IPS DF 19.7 (cell line): ENCODE data around the gene UBXN2A.

Experiments
- DNase-seq: peaks from one replicate; pipeline ENCODE4 v3.0.0-alpha.2; 2013; ENCODE audit warnings: low read depth, low spot score

Gene UBXN2A, protein sequence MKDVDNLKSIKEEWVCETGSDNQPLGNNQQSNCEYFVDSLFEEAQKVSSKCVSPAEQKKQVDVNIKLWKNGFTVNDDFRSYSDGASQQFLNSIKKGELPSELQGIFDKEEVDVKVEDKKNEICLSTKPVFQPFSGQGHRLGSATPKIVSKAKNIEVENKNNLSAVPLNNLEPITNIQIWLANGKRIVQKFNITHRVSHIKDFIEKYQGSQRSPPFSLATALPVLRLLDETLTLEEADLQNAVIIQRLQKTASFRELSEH

DNA sequence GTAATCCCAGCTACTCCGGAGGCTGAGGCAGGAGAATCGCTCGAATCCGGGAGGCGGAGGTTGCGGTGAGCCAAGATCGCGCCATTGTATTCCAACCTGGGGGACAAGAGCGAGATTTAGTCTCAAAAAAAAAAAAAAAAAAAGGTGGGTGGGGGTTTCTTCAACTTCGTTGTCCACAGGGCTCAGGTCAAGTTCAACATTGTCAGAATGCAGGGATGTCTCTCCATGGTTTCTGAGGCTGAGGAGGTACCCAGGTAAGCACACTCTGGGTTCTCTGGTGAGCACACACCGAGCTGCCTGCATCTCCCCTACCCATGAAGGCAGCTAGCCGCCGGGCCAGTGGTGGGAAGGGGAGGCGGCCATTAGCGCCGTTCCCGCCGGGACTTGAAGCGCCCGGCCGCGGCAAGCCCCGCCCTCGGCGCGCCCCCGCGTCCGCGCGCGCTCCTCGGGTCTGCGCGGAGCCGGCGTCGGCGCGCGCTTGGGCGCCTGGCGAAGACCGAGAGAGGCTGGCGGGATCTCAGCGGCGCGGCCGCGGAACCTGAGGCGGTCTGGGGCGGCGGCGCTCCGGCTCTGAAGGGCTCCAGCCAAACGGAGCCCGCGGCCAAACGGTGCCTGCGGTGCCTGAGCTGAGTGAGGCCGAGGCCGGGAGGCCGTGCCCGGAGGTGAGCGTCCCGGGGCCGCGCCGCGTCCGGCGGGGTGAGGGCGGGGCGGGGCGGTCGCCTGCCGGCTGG is at the start of gene UBXN2A:
Gene UBXN2A, plus strand, starts transcription at position 477 of the 731 bp plus-strand sequence. CDS start 17,852 bp downstream, outside the sequence.
- no peak for DNase-seq

DNA sequence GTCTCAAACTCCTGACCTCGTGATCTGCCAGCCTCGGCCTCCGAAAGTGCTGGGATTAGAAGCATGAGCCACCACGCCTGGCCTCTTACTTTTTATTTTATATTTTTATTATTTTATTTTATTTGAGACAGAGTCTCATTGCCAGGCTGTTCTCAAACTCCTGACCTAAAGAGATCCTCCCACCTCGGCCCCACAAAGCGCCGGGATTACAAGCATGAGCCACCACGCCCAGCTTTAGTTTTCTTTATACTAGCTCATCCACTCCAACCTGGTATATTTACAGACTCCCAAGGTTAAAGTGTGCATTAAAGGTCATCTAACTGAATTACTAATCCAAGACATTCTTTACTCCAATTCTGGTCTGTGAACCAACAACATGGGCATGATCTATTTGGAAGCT is 40.1 kb upstream of the UBXN2A start:
- no peak for DNase-seq

DNA sequence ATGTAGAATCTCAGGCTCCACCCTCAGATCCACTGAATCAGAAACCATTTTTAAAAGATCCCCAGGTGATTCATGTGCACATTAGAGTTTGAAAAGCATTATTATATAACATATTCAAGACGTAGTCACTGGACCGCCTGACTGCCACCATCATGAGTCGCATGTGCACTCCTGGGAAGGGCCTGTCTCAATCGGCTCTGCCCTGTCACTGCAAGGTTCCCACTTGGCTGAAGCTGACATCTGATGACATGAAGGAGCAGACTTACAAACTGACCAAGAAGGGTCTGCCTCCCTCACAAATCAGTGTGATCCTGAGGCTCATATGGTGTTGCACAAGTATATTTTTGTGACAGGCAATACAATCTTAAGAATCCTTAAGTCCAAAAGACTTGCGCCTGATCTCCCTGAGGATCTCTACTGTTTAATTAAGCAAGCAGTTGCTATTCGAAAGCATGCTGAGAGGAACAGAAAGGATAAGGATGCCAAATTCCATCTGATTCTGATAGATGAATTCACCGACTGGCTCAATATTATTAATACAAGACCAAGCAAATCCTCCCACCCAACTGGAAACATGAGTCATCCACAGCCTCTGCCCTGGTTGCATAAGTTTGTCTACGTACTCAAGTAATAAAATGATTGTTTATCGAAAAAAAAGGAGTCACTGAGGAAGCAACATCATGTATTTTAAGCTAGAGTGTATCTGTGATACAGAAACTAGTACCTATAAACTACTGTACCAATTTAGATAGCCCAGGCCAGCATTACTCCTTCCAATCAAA is 39.5 kb upstream of the UBXN2A start:
- DNase-seq, result no peak

DNA sequence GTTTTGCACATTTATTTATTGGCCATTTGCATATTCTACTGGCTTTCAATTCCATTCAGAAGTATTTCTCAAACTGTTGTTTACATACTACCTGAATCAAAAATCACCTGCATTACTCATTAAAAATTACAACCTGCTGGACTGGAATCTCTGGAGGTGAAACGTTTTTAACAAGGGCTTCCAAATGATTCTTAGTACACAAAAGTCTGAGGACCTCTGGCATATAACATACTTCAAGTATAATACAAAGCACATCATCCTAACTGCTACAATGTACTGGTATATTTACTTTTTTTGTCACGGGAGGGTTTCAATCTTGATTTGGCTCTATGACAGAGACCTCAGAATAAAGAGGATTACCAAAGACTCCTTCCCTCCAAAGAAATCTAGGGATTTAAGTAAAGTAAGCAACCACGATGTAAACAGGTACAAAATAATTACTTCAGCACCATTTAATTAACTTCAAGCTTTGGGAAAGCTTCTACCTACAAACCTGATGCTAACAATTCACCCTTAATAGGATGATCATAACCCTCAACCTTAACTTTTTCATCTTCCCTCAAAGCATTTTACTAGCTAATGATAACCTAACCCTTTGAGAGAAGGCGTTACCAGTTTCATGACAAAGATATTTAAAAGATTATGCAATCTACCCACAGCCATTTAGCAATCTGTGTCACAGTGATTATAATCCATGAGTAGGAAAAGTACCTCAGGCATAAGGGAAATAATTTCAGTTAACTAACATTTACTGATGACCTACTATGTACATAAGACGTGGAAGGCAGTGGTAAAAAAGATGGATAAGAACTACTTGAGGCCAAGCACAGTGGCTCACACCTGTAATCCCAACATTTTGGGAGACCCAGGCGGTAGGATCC is 38.1 kb upstream of the UBXN2A start:
- DNase-seq, result no peak

DNA sequence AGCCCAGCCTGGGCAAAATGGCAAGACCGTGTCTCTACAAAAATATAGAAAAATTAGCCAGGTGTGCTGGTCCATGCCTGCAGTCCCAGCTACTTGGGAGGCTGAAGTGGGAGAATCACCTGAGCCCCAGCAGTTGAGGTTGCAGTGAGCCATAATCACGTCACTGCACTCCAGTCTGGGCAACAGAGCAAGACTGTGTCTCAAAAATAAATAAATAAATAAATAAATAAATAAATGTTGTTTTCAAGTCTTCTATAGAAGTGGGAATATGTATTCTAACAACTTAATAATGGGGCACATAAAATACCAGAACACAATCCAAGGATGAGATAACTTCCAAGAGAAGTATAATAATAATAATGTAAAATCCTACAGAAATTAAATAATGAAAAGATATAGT is 37.2 kb upstream of the UBXN2A start:
- DNase-seq, result no peak

DNA sequence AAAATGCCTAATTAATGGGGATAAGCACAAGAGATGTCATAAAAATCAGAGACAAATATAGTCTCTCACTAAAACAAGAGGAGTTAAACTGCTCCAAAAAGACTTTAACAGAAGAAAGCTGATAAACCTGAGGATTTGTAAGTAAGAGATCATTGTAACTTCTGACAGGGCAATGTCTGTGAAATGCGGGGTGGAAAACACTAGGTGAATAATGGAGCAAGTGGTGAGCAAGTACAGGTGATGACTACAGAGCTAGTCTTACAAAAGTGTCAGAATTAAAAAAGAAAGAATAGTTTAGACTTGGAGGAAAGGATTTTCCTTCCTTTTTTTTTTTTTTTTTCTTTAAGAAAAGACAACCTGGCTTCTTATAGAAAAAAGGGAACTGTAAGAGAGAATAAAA is 36.0 kb upstream of the UBXN2A start:
- DNase-seq, result no peak

DNA sequence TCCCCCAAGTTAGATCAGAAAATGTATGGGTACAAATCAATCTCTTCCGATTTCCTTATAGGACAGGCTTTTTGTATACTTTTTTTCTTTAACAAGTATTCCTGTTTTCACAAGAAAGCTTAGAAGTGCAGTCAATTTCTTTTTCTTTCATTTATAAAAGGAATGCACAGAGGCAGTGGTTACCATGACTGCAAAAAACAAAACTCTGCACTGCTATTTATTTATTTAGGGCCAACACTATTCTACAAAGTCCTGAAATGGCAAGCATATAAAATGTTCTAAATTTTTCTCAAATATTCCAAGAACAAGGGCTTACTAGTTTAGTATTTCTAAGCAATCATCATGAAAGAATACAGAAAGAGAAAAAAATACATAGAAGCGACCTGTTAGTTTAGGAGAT is 35.6 kb upstream of the UBXN2A start:
- no peak for DNase-seq

DNA sequence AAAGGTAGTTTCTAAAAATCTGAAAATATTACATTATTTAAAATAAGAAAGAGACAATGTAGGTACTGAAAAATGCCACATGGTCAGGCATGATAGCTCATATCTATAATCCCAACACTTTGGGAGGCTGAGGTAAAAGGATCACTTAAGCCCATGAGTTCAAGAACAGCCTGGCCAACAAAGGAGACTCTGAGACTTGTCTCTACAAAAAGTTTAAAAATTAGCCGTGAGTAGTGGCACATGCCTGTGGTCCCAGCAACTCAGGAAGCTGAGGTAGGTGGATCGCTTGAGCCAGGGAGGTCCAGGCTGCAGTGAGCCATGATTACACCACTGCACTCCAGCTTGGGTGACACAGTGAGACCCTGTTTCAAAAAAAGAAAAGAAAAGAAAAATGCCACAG is 35.1 kb upstream of the UBXN2A start:
- no peak for DNase-seq

DNA sequence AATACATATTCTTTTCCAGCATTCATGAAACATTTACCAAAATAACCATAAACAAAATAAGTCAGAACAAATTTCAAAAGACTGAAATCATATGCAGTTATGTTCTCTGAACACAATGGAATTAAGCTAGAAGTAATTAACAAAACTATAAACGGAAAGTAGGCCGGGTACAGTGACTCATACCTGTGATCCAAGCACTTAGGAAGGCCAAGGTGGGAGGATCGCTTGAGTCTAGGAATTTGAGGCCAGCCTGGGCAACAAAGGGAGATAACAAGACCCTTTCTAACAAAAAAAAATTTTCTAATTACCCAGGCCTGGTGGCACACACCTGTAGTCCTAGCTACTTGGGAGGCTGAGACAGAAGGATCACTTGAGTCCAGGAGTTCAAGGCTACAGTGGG is 28.2 kb upstream of the UBXN2A start:
- no peak for DNase-seq

DNA sequence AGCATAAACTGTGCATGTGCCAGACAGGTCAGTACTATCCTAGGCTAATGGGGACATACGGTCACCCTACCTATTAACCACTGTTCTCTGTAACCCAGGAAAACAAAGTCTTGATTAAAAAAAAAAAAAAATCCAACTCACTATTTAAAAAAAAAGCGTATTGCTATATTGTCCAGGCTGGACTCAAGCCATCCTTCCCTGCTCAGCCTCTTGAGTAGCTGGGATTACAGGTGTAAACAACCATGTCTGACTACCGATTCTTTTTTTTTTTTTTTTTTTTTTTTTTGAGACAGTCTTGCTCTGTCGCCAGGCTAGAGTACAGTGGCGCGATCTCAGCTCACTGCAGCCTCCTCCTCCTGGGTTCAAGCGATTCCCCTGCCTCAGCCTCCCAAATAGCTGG is 24.9 kb upstream of the UBXN2A start:
- no peak for DNase-seq

DNA sequence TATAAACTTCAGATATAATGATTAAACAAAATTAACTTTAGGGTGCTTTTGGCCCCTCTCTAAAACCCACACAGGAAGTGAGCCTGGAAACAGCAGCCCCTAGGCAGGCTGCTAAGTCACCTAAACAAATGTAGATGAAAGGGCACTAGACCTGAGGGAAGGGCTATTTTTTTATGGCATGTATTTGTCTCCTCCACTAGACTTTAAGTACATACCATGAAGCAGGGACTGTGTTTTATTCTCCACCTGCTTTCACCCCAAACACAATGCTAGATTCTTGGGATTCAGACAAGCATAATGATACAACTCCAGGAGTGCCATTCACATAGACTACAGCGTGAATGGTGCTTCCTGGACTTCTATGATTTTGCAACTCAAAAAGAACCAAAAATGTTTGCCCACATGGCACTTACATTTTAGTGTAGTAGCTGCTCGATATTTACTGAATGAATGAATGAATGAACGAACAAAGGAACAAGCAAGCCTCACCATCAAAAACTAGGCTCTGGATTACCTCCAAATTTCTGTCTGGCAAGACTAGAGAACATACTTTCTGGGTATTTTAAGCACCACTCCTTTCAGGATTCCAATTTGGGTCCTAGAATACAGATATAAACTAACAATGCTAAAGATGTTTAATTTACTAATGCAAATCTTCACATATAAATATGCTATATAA is 23.4 kb upstream of the UBXN2A start:
- no peak for DNase-seq

DNA sequence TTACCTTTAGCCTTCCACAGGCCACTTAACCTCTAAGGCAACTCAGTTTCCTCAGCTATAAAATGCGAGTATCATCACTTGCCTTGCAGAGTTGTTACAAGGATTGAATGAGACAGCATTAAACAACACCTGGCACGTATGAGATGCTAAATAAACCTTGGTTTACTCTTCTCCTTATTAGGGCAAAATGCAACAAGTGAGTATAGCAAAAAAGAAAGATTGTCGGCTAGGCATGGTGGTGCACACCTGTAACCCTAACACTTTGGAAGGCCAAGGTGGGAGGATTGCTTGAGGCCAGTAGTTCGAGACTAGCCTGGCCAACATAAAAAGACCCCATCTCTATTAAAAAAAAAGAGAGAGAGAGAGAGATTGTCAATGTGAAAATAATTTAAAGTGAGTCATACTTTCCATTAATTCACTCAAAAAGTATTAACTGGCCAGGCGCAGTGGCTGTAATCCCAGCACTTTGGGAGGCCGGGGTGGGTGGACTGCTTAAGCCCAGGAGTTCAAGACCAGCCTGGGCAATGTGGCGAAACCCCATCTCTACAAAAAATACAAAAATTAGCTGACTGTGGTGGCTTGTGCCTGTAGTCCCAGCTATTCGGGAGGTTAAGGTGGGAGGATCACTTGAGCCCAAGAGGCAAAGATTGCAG is 21.3 kb upstream of the UBXN2A start:
- no peak for DNase-seq

DNA sequence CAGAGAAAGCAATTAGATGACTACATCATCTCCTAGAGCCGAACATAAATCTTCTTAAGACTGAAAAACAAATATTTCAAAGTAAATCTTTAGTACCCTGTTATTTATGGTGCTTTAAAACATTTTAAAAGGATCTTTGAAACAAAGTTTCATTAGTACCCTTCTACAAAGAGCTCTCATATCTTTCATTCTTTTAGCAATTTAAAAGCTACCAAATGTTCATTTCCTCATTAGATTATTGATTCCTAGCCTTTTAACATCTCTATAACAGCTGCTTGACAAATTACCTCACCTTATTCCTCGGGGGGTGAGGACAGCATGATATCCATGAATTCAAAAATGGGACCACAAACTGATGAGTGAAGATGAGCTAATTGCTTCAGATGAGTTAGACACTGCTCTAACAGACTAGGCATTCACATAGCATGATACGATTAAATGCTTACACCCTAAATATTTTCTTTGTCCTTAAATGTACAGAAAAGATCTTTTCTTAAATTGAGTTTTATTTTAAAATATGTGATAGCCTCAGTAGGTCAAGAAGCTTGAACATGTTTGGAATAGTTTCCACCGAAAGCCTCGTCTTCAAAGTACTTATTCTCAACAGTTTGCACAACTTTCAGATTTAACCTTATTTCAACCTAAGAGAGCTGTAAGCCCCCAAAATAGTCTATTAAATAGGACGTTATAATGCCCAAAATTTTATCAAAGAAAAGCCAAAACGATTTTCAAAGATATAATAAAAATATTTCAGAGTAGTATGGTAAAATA is 15.5 kb upstream of the UBXN2A start:
- DNase-seq, result no peak

DNA sequence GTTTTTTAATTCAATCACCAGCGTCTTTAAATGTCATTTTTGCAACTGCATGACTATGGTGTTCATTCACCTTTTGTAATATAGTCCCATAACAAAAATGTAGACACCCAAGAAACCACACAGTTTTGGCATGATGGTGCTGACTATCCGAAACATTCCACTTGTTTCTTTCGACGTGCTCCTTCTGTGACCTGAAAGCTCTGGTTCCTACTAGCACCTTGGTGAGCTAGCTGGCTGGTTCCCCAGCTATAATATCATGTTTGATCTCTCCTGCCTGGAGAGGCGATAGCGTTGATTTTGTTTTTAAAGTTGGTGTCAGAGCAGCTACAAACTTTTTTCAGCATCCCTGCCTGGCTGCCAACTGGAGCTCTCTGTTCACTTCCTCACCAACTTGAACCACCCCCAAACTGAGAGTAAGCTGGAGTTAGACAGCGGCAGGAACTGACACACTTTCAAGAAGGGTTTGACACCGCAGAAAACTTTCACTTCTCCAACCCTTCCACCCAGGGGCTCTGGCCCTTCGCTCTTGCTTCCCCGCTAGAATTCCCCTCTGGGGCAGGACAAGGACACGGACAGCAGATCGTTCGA is 14.5 kb upstream of the UBXN2A start:
- no peak for DNase-seq

DNA sequence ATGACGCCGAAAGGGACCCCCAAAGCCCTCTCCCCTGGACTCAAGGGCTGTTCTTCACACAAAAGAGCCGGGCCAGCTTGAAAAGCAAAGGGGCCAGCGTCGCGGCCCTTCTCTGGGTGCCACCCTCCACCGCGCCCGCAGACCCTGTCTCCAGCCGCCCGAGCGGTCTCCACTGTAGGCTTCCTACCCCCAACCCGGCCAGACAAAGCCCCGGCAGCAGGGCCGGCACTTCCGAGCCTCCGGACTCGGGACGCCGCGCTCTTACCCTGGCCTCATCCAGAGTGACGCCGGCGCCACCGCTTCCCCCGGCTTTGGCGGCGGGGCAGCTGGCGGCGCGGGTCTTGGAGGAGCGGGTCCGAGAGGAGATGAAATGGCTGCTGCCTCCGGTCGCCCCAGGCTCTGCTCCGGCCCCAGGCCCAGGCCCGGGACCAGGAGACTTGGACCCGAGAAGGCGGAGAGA is 13.9 kb upstream of the UBXN2A start:
- no peak for DNase-seq

DNA sequence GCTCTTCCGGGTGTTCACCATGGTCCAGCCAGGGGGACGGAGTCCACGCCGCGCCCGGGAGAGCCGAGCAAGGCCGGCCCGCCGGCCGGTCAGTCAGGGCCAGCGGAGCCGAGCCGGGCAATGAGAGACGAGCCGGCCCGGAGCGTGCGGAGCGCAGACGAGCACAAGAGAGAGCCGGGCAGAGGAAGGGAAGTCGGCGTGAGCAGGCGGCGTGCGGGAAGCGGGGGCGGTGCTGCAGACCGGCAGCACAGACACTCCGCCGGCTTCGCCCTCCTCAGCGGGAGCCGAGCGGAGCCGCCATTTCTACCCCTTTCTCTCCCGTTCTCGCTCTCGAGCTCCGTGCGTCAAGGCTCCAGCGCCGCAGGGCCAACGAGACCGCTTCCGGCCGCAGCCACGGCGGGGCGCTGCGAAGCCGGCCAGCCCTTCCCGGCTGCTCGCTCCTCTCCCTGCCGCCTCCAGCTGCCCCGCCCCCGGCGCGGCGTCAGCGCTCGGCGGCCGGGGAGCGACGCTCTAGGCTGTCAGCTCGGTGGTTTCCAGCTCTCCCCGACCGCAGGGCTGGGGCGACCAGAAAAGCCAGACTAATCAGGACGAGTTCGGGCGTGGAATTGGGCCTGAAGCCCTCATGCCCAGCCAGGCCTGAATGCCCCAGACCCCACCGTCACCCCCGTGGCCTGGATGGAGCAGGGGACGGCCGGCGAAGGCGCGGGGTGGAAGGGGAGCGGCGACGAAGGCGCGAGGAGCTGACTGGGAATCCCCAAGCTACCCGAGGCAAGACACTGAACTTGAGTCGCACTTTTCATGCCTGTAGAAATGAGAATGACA is 13.3 kb upstream of the UBXN2A start, which contains the start of gene ATAD2B:
Gene ATAD2B, minus strand, starts transcription at position 374 of the 822 bp plus-strand sequence. Its CDS starts 353 bp downstream, at position 21.
- peak; percentile 73 for DNase-seq

DNA sequence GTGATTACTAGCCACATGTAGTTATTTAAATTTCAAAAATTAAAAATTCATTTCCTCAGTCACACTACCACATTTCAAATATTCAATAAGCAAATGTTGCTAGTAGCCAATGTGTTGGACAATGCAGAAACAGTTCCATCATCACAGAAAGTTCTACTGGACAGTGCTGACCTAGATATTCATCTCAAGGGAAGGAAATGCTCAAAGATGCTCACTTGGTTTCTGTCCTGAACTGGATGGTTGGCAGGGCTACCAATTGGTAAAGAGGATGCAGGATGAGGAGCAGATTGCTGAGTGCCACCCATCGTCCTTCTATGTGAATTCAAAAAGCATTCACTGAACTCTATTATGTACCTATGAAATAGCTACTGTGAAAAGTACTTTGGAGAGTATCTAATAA is 6.0 kb upstream of the UBXN2A start:
- no peak for DNase-seq
